CD4-positive, alpha-beta T cell treated with Interleukin-6 for 4 hours (primary cell): ENCODE results near the gene SMIM5.

Experiments
- DNase-seq: peaks from one replicate; pipeline ENCODE4 v3.0.0-alpha.2; 2020; ENCODE audit warnings: mixed read lengths

The SMIM5 gene

DNA sequence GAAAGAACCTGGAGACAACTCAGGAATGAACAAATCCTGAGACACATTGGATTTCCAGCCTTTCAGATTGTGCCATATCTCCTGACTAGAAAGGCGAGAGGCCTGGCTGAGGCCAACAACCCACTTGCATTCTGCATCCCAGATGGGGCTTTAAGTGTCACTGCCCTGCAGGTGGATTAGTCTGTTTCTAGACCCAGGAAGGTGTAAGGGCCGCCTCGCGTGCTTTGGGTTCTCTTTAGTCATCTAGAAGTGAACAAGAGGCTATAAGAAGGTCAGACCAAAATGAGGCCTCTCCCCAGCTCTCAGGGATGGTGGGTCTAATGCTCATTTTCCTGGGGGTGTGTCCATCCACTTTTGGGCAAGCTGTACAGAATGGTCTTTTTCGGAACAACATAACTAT is 38.8 kb downstream of the SMIM5 start:
- no peak for DNase-seq

DNA sequence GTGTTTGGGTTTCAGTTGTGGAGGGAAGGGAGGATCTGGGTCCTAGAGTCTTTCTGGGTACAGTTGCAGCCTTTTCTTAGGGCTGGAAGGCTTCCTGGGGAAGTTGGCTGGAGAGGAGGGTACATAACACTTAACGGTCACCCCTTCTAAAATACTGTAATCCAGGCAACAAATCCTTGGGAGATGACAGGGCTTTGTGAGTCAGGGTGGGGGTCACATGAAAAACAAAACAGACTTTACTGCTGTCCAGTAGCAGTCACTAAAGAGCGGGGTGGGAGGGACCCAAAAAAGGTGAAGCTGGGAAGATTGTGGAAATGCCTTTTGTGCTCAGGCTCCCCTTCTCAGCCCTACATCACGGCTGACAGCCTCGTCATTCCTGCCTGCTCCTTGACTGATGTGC is 40.3 kb downstream of the SMIM5 start:
- no peak for DNase-seq

DNA sequence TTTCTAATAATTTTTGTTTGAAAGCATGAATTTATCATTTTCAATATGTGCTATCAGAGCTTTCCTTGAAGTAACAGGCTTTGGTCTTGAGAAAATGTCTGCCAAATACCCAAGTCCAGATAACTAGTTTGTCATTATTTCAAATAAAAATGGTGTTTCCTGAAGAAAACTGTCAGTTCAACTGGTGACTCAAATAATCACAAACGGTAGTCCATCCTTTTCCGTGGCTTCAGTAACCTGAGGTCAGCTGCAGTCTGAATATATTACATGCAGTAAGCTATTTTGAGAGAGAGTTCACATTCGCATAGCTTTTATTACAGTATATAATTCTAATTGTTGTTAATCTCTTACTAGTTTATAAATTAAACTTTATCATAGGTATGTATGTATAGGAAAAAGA is 43.2 kb downstream of the SMIM5 start:
- DNase-seq: no peak

DNA sequence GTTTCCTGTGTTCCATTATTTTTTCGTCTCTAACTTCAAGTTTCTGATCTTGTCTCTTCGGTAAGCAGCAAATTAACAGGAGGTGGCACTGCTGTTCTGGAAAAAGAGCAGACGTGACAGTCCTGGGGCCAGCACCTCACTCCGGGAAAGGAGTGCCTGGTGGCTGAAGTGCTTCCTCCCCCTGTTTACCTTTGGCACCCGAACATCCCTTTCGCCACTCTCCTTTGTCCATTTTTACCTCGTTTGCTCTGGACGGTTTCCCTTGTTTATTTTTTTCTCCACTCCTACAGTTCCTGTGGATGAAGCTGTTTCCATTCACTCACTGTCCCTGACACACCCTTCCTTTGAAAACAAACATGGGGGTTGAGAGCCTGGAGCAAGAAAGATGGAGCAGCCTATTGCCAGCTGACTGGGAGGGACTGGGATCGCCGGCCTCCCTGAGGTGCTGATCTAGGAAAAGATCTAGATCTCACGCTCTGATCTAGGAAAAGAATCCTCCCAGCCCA is 46.5 kb downstream of the SMIM5 start:
- DNase-seq: no peak

DNA sequence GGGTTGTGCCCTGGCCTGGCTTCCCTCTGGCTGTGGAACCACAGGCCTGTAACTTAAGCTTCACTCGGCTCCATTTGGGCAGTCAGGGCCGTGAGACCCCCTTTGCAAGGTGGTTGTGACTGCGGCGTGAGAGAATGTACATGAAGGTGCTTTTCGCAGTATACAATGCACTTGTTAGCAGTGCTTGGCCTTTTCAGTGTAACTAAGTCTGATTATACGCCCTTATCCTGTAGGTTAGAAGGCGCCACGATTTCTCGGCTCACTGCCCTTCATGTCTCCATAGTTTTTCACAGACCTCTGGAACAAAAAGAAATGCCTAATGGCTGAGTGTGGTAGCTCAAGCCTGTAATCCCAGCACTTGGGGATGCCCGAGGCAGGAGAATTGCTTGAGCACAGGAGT is 47.2 kb downstream of the SMIM5 start:
- no peak for DNase-seq

- DNase-seq: no peak
These were observed 48.1 kb downstream of the SMIM5 start for GRCh38 chr17:75681289-75681688.

DNA sequence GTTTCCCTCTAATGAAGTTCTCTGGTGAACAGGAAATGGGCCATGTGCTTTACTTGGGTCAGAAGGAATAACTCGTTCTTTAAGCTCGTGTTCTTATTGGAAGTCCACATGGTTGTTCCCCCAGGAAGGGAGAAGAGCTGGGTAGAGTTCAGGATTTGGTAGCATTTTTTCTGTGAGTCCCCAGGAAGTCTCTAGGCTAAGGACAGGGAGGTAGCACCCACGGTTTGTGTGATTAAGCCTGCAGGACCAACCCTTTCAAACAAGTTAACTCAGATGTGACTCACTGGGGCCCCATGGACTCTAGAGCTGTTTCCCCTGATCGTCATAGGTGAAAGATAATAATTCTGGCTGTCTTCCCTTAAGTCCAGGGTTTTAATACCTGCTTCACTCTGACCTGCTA is 50.3 kb downstream of the SMIM5 start:
- no peak for DNase-seq

- no peak for DNase-seq
These were observed 51.0 kb downstream of the SMIM5 start for GRCh38 chr17:75684249-75684648.

GRCh38 chr17:75684924-75685323 is 51.7 kb downstream of the SMIM5 start:
- no peak for DNase-seq

- no peak for DNase-seq
These were observed 52.3 kb downstream of the SMIM5 start for GRCh38 chr17:75685499-75685898.

DNA sequence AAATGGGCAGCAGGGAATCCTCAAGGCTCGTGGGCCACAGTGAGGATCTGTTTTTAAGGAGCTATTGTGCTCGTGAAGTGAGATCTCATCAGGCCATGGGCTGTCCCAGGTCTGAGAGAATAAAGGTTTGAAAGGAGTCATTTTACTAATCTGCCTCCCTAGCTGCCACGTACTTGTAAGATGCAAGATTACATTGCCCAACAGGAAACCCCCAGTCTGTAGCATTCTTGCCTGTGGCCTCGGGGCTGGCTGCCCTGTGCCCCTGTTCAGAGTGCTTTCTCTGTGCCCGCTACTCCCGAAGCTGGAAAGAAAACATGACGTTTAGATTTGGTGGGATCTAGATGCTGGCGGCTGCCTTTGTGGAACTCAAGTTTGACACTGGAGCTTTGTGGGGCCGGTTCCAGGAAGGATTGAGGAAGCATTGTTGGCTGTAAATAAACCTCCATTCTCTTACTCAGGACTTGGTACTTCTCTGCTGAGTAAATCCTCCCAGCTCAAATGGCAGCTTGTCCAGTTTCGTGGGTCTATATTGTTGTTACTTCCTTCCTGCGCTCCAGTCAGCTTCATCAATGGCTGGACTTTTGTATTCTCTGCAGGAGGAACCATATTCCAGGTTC is 55.1 kb downstream of the SMIM5 start:
- no peak for DNase-seq

- DNase-seq: peak; percentile 72
These were observed 56.2 kb downstream of the SMIM5 start for GRCh38 chr17:75689441-75689873.
